A549 (cell line): Measurements from ENCODE around the gene CLEC16A.

ENCODE experiments used
- CBX2 ChIP-seq: fragments of 200-600 bp; sonication (generic); IDR thresholded peaks from 2 replicates; pipeline ENCODE4 v1.6.1; 2016; ENCODE audit warnings: low read depth, mild to moderate bottlenecking, borderline replicate concordance
- CEBPB ChIP-seq, 2 experiments: fragments of >200 bp in 1 of 2; sonication (Bioruptor Twin) in 1 of 2; formaldehyde crosslinking in 1 of 2; IDR thresholded peaks; 2 replicates each; pipeline ENCODE4 v1.6.1; 2012 to 2016
- EP300 ChIP-seq, 2 experiments: fragments of >200 bp; sonication (Bioruptor Twin); formaldehyde crosslinking; IDR thresholded peaks; 2 replicates in 1 of 2; 3 replicates in 1 of 2; pipeline ENCODE4 v1.6.1; 2016 to 2017
- HDAC2 ChIP-seq: fragments of 200-600 bp; sonication (generic); IDR thresholded peaks from 2 replicates; pipeline ENCODE4 v1.6.1; 2016
- HES2 ChIP-seq: fragments of >200 bp; sonication (Bioruptor Twin); formaldehyde crosslinking; IDR thresholded peaks from 2 replicates; pipeline ENCODE4 v1.6.1; 2016
- JUN ChIP-seq, 2 experiments: fragments of >200 bp; sonication (Bioruptor Twin); formaldehyde crosslinking; IDR thresholded peaks; 2 replicates in 1 of 2; 3 replicates in 1 of 2; pipeline ENCODE4 v1.6.1; 2016 to 2017
- KDM1A ChIP-seq: fragments of 200-600 bp; sonication (generic); IDR thresholded peaks from 2 replicates; pipeline ENCODE4 v1.6.1; 2016; ENCODE audit warnings: low read depth, mild to moderate bottlenecking
- PHF8 ChIP-seq: fragments of 200-600 bp; sonication (generic); IDR thresholded peaks from 2 replicates; pipeline ENCODE4 v1.6.1; 2016; ENCODE audit warnings: low read depth, mild to moderate bottlenecking, antibody characterized with exemption, moderate library complexity, borderline replicate concordance
- POLR2A ChIP-seq: IDR thresholded peaks from 2 replicates; pipeline ENCODE4 v1.6.1; 2012; ENCODE audit warnings: mild to moderate bottlenecking, low read length
- RFX5 ChIP-seq: fragments of 450-650 bp; IDR thresholded peaks from 2 replicates; pipeline ENCODE4 v1.7.1; 2014; ENCODE audit warnings: antibody characterized with exemption, mild to moderate bottlenecking, moderate library complexity
- ZFP36 ChIP-seq: fragments of 450-650 bp; IDR thresholded peaks from 2 replicates; pipeline ENCODE4 v1.6.1; 2014; ENCODE audit warnings: borderline replicate concordance; ENCODE audit not compliant: partially characterized antibody
- TF ChIP-seq, protein P1 (sequence below): fragments of >200 bp; sonication (Bioruptor Twin); formaldehyde crosslinking; IDR thresholded peaks from 3 replicates; pipeline ENCODE4 v1.5.1; 2016
- TF ChIP-seq, protein P2 (sequence below): IDR thresholded peaks from 2 replicates; pipeline ENCODE4 v1.6.1; 2012; ENCODE audit warnings: low read depth, borderline replicate concordance

DNA sequence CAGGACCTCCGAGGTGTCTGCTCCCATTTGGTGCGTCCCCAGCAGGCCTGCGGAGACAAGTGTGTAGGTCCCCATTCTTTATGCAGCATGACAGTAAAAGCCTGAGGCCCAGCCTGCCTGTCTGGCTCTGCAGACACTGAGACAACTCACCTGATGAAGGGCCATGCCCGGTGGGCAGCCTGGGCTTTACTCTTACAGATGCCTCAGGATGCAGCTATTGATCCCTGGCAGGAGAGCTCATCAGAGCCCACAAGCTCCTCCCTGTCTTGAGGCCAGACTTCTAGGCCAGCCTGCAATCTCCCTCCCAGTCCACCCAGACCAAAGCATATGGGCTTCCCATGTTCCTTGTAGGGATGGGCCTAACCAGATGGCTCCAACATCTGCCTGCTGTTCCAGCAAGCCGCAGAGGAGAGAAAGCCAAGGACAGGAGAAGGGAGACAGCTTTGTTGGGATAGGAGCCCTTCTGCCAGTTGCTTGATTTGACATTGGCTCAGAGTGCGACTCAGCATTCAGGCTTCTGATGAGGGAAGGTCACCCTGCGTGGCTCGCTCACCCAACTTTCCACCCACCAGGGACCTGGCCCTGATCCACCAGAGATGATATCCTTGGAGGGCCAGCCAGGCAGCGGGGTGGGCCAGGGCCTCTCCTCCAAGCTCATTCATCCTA lies 224.2 kb downstream of the CLEC16A start:
- TF ChIP-seq, protein P1, sequence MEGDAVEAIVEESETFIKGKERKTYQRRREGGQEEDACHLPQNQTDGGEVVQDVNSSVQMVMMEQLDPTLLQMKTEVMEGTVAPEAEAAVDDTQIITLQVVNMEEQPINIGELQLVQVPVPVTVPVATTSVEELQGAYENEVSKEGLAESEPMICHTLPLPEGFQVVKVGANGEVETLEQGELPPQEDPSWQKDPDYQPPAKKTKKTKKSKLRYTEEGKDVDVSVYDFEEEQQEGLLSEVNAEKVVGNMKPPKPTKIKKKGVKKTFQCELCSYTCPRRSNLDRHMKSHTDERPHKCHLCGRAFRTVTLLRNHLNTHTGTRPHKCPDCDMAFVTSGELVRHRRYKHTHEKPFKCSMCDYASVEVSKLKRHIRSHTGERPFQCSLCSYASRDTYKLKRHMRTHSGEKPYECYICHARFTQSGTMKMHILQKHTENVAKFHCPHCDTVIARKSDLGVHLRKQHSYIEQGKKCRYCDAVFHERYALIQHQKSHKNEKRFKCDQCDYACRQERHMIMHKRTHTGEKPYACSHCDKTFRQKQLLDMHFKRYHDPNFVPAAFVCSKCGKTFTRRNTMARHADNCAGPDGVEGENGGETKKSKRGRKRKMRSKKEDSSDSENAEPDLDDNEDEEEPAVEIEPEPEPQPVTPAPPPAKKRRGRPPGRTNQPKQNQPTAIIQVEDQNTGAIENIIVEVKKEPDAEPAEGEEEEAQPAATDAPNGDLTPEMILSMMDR = no peak
- no peak for TF ChIP-seq HDAC2
- no peak for TF ChIP-seq POLR2A
- TF ChIP-seq CEBPB (IDR thresholded peaks at IDR 0.05) = no peak
- TF ChIP-seq ZFP36 = no peak
- no peak for TF ChIP-seq RFX5
- TF ChIP-seq KDM1A = no peak
- no peak for TF ChIP-seq CBX2
- no peak for TF ChIP-seq EP300 (IDR thresholded peaks at IDR 0.05)
- no peak for TF ChIP-seq JUN (IDR thresholded peaks at IDR 0.05)
- TF ChIP-seq PHF8 = no peak
- TF ChIP-seq HES2 = no peak
- TF ChIP-seq, protein P2, sequence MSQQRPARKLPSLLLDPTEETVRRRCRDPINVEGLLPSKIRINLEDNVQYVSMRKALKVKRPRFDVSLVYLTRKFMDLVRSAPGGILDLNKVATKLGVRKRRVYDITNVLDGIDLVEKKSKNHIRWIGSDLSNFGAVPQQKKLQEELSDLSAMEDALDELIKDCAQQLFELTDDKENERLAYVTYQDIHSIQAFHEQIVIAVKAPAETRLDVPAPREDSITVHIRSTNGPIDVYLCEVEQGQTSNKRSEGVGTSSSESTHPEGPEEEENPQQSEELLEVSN = no peak
